Measurements from ENCODE around the gene SND1.

SND1 gene

DNA sequence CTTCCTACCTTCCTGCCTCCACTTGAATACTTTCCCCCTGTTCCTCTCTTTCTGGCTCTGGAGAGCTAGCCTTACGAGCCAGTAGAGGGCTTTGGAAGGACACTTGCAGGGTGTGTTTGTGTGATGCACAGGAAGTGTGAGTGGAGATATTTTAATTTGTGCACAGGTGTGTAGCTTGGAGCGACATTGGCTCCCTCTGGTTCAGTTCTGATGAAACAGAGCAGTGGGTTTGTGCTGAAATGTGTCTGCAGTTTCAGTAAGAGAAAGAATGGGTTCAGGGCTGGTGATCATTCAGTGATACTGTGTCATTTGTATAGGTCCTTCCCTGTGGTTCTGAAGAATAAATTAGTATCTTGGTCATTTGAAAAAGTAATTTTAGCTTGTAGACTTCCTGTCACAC lies 86.9 kb downstream of the SND1 start:
- TF ChIP-seq NFIC (IDR thresholded peaks at IDR 0.05), result no peak
- TF ChIP-seq, protein P1, sequence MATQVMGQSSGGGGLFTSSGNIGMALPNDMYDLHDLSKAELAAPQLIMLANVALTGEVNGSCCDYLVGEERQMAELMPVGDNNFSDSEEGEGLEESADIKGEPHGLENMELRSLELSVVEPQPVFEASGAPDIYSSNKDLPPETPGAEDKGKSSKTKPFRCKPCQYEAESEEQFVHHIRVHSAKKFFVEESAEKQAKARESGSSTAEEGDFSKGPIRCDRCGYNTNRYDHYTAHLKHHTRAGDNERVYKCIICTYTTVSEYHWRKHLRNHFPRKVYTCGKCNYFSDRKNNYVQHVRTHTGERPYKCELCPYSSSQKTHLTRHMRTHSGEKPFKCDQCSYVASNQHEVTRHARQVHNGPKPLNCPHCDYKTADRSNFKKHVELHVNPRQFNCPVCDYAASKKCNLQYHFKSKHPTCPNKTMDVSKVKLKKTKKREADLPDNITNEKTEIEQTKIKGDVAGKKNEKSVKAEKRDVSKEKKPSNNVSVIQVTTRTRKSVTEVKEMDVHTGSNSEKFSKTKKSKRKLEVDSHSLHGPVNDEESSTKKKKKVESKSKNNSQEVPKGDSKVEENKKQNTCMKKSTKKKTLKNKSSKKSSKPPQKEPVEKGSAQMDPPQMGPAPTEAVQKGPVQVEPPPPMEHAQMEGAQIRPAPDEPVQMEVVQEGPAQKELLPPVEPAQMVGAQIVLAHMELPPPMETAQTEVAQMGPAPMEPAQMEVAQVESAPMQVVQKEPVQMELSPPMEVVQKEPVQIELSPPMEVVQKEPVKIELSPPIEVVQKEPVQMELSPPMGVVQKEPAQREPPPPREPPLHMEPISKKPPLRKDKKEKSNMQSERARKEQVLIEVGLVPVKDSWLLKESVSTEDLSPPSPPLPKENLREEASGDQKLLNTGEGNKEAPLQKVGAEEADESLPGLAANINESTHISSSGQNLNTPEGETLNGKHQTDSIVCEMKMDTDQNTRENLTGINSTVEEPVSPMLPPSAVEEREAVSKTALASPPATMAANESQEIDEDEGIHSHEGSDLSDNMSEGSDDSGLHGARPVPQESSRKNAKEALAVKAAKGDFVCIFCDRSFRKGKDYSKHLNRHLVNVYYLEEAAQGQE (IDR thresholded peaks at IDR 0.05; ENCODE audit: low read depth), result no peak
- no peak for TF ChIP-seq RAD21 (IDR thresholded peaks at IDR 0.05; ENCODE audit: low read depth)
- TF ChIP-seq, protein P2, sequence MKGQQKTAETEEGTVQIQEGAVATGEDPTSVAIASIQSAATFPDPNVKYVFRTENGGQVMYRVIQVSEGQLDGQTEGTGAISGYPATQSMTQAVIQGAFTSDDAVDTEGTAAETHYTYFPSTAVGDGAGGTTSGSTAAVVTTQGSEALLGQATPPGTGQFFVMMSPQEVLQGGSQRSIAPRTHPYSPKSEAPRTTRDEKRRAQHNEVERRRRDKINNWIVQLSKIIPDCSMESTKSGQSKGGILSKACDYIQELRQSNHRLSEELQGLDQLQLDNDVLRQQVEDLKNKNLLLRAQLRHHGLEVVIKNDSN (IDR thresholded peaks at IDR 0.05), result no peak
- no peak for TF ChIP-seq FOXM1 (IDR thresholded peaks at IDR 0.05; ENCODE audit: borderline replicate concordance, low read depth)
- no peak for TF ChIP-seq TAF1 (IDR thresholded peaks at IDR 0.05; ENCODE audit: low read depth)
- TF ChIP-seq CREB1 (IDR thresholded peaks at IDR 0.05; ENCODE audit: low read depth), result no peak
- no peak for TF ChIP-seq TEAD4 (IDR thresholded peaks at IDR 0.05)
- TF ChIP-seq CEBPB (IDR thresholded peaks at IDR 0.05), result no peak
- TF ChIP-seq, protein P3, sequence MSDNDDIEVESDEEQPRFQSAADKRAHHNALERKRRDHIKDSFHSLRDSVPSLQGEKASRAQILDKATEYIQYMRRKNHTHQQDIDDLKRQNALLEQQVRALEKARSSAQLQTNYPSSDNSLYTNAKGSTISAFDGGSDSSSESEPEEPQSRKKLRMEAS (IDR thresholded peaks at IDR 0.05), result no peak
- no peak for TF ChIP-seq YY1 (IDR thresholded peaks at IDR 0.05; ENCODE audit: low read depth)
- no peak for TF ChIP-seq EGR1 (IDR thresholded peaks at IDR 0.05)
- no peak for TF ChIP-seq EP300 (IDR thresholded peaks at IDR 0.05; ENCODE audit: borderline replicate concordance)
- TF ChIP-seq ZBTB7A (IDR thresholded peaks at IDR 0.05; ENCODE audit: low read depth), result no peak

DNA sequence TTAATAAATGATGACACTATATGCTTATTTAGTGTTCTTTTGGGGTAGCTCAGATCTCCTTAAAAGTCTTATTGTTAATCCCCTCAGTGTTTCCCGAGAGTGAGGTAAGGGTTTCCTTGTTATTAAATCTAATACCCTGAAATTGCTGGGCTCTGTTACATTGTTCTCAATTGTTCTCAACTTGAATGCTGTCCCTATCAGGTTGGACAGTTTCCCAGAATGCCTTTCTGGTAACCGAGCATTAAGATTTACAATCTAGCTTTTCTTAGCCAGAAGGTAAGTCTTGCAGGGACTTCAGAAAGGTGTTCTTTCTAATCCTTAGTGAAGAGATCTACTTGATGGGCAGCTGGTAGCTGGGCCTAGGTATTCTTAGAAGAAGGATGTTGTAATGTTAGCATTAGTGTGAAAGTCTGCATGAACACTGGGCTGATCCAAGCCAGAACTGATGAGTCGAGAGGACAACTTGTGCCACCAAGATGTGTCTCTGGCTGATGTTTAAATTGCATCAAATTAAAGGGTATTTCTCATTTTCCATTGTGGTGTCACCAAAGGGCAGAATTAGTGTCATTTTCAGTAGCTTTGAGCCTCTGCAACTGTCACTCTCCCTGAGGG lies 89.9 kb downstream of the SND1 start:
- TF ChIP-seq, protein P1 (IDR thresholded peaks at IDR 0.05; ENCODE audit: low read depth), result no peak
- TF ChIP-seq, protein P2 (IDR thresholded peaks at IDR 0.05), result no peak
- TF ChIP-seq ZBTB7A (IDR thresholded peaks at IDR 0.05; ENCODE audit: low read depth), result no peak
- TF ChIP-seq CEBPB (IDR thresholded peaks at IDR 0.05), result no peak
- TF ChIP-seq CREB1 (IDR thresholded peaks at IDR 0.05; ENCODE audit: low read depth), result no peak
- TF ChIP-seq, protein P3 (IDR thresholded peaks at IDR 0.05), result no peak
- no peak for TF ChIP-seq RAD21 (IDR thresholded peaks at IDR 0.05; ENCODE audit: low read depth)

DNA sequence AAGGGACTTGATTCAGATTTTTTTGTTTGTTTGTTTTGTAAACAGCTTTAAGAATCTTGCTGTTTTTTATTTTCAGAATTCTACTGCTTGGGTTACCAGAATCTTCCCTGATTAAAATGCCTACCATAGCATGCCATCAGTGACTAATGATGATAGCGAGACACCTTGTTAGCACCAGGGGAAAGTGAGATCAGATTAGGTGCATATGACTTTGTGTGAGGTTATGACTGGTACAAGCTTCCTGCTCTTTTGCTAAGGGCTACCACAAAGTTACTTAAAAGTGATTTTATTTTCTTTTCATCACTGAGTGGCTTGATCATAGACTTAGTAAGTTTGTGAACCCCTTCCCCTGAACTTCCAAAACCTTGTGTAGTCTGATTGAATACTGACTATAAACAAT lies 93.5 kb downstream of the SND1 start:
- TF ChIP-seq TCF12 (IDR thresholded peaks at IDR 0.05; ENCODE audit: low read depth) (no peak), YY1 (IDR thresholded peaks at IDR 0.05; ENCODE audit: low read depth) (no peak), EGR1 (IDR thresholded peaks at IDR 0.05) (no peak), CREB1 (IDR thresholded peaks at IDR 0.05; ENCODE audit: low read depth) (no peak), FOXM1 (IDR thresholded peaks at IDR 0.05; ENCODE audit: borderline replicate concordance, low read depth) (no peak), EP300 (IDR thresholded peaks at IDR 0.05; ENCODE audit: borderline replicate concordance) (no peak)

DNA sequence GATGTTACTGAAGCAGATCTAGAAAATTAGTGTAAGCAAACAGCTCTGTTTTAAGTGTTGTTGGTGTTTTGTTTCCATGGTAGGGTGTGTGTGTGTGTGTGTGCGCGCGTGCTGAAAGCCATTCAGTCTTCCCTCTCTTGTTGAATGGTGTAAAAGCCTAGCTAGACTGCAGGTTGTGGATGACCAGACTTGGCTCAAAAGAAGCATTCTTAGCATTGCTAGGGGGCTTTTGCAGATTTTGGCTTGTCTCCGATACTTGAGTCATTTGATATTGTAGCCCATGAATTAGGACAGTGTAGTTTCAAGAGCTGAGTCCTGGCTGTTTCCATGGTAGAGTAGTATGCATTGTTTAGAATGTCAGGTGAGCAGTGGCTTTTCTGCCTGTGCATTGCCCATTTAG lies 99.1 kb downstream of the SND1 start:
- TF ChIP-seq, protein P1 (IDR thresholded peaks at IDR 0.05; ENCODE audit: low read depth), result no peak
- peak; percentile 74 for TF ChIP-seq NFIC (IDR thresholded peaks at IDR 0.05)
- TF ChIP-seq FOXM1 (IDR thresholded peaks at IDR 0.05; ENCODE audit: borderline replicate concordance, low read depth), result no peak
- TF ChIP-seq TEAD4 (IDR thresholded peaks at IDR 0.05), result peak; percentile 76

Data from Ishikawa (cell line).